T-helper 22 cell (primary cell): Measurements from ENCODE around the gene SAP30L.

ENCODE experiments used
- DNase-seq: peaks from one replicate; pipeline ENCODE4 v3.0.0-alpha.2; 2020; ENCODE audit warnings: low read depth

SAP30L gene

DNA sequence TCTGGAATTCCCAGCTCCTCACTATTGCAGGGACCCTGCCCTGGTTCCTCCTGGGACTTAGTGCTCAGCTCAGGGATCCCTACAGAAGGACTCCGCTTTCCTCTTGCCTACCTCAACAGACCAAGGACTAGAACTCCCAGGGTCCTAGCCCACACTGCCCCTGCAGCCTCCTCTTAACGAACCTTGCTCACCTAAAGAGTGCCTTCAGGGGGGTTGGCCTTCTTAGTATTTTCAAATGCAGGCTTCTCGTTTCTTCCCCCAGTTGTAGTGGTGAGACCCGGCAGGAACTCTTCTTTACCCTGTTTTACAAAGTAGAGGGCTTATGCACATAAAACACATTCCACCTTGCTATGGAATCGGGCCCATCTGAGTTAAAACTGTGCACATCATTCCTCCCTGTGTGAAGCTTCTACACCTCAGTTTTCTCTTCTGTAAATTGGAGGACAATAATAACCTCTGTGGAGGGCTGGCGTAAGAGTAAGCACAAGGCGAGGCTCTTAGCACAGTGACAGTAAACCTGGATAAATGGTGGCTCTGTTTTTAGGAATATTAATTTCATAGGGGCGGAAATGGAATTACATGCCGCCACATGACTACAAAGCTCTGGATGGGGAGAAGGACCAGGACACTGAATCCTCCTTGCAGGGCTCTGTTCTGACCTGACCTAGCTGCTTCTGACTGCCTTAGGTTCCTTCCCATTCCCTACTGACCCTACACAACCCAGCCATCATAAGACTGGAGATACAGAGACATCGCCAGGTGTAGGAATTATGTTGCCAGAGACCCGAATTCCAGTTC, 36.0 kb downstream of the SAP30L start:
- DNase-seq = no peak

DNA sequence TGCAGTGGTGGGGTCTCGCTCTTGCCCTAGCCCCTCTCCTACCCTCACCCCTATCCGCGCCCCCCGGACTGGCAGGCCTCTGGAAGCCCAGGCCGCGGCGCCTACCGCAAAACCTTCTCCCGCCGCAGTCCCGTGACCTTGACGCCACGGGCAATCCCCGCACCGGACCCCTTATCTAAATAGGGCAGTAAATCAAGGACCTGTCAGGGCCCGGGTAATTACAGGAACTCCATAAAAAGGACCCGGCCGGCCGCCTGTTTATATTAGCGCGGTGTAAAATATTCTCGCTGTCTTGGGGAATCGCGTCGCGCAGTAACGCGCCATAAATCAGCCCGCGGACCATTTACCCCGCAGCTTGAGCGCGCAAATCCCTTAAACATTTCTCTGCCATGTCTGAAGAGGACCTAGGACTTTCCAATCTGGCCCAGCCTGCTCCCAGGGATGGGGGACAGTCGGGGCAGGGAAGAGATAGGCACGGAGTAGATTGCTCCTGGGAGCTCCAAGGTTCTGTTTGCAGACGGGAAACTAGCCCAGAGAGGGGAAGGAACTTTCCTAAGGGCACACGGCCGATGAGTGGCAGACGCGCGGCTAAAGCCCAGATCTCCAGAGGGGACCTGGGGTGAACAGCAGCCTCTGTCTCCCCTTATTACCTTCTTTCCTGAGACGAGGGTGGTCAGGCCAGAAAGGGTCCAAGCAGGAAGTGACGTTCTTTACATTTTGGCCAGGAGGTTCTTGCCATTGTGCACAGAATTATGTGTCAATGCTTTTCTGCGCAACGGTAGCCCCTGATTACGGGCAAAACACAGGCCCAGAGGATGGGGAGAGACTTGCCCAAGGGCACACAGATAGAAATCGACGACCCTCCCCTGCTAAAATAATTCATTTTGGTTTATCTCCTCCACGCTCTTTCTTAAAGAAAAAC, 37.0 kb downstream of the SAP30L start:
- no peak for DNase-seq

- no peak for DNase-seq
Measured at GRCh38 chr5:154483654-154484392, 38.0 kb downstream of the SAP30L start.

- no peak for DNase-seq
Measured at GRCh38 chr5:154484393-154485095, 38.7 kb downstream of the SAP30L start.

GRCh38 chr5:154485096-154485491, 39.3 kb downstream of the SAP30L start:
- DNase-seq = no peak

- DNase-seq = no peak
Measured at GRCh38 chr5:154485850-154486426, 40.1 kb downstream of the SAP30L start.

DNA sequence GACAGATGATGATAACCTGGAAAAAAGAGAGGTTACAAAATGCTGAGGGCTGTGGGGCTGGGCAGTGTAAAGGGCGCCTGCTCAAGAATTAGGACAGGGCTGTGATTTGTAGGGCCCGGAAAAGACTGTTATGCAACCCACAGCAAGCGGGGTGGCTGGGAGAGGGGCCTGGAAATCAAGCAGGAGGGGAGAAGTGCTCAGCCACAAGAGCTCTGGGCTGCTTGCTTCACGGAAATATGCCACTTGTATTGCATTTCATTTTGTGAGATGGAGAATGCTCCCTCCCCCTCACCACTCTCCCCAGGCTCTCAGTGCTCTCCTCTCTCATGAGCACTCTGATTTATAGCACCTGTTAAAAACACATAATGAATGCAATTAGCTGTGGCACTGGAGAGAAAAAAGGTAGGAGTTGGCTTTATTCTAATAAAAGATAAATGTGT, 40.6 kb downstream of the SAP30L start:
- no peak for DNase-seq

GRCh38 chr5:154487541-154487940, 41.7 kb downstream of the SAP30L start:
- DNase-seq = no peak

DNA sequence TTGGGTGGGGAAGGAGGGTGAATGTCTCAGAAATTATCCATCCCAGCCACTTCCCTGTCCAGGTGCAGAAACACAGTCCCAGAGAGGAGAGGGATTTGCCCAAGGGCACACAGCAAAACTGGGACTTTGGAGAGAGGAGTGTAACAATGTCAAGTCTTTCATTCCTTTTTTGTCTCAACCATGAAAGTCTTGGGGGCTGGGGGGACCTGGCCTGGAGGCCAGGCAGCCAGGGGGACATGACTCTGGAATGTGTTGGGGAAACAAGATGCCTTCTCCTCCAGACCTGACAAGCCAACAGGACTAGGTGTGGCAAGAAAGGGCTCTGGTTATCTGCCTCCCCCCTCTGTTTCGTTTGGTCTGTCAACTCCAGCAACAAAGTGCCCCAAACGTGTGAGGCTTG, 46.1 kb downstream of the SAP30L start:
- no peak for DNase-seq

DNA sequence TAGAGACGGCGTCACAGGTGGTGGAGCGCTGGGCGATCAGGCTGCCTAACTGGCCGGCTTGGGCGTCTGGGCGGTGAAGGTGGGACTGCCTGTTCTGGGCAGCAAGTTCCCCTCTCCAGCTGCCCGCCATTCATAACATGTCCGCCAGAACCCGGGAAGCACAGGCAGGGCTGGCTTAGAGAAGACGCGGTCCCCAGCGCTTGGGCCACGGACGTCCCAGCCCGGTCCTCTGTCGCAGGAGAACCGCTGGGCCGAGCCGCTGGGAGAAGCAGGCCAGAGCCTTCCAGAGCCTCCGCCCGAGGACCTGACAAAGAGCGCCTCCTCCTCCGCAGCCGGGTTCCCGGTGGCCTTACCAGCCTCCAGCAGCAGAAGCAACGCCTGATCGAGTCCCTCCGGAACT, 47.5 kb downstream of the SAP30L start:
- DNase-seq = no peak

GRCh38 chr5:154494036-154494435, 48.2 kb downstream of the SAP30L start:
- no peak for DNase-seq

GRCh38 chr5:154498591-154498990, 52.8 kb downstream of the SAP30L start:
- DNase-seq = no peak

DNA sequence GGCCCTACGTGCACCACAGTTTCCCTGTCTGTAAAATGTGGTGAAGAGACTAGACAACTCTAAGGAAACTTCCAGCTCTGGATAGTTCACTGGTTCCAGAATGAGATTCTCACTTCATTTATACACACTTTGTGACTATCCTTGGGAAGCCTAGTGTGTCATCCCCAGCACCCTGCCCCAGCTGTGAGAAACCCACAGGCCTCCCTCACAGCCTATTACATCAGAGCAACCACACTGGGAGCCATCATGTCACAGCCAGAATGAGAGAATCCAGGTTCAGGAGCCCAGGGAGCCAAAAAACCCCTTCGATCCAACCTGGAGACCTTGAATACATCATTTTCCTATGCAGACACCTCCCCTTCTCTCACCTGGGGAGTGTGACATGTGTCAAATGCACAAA, 53.2 kb downstream of the SAP30L start:
- DNase-seq = no peak

- no peak for DNase-seq
Measured at GRCh38 chr5:154501566-154501965, 55.8 kb downstream of the SAP30L start.

DNA sequence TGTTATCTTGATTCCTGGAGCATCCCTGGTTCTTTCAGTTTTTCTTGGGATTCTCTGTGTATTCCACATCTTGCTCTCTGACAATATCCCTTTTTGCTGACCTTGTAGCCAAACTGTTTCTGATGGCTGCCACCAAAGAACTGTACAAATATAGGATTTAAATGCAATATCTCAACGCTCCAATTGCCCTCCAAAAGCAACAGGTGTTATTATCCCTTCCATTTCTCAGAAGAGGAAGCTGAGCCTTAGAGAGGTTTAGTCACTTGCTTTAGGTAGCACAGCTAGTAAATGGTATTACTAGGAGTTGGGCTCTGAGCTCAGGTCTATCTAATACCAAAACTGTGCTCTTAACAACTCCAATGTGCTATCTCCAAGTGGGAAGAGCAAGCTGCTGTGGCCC, 56.4 kb downstream of the SAP30L start:
- no peak for DNase-seq

- DNase-seq = no peak
Measured at GRCh38 chr5:154503698-154504039, 57.9 kb downstream of the SAP30L start.

GRCh38 chr5:154505567-154505966, 59.8 kb downstream of the SAP30L start:
- DNase-seq = no peak

DNA sequence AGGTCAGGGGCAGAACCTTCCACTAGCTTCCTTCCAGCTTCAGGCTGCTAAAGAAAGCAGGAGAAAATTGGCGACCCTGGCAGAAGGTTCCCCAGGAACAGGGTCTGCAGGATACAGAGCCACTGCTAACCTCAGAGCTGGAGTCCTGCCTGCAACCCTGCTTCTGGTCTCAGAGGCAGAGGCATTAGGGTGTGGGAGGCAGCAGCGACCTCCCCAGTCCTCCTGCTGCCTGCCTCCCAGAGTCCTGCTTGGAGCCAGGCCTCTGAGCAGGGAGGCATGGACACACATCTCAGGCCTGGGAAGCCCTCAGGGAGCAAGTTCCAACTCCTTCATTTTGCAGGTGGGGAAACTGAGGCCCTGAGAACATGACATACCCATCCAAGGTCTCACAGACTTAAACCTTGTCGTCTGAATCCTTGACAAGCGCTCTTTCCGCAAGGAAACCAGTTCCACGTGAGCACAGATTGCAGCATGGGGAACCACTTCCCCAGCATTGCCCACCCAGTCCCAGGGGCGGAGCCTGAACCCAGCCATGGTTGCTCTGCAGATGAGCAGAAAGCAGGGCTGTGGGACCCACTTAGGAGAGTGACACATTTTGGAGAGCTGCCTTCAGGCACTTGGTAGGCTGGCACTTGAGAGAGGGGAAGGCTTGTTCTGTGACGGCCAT, 60.4 kb downstream of the SAP30L start:
- no peak for DNase-seq

DNA sequence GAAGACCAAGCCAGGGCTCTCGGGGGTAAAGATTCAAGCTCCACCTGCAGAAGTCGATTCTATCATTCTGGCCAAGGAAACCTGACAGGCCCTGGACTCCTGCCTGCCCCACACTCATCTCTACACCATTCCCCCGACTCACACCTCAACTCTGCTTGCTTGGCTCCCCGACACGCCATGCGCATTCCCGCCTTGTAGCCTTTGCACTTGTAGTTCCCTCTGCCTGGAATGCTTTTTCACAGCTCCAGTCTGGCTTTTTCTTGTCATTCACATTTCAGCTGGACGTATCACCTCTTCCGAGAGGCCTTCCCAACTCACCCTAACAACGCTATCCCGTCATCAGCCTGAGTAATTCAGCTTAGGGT, 60.9 kb downstream of the SAP30L start:
- DNase-seq = no peak

GRCh38 chr5:154508114-154508513, 62.3 kb downstream of the SAP30L start:
- DNase-seq = no peak
